Hepatocyte (in vitro differentiated cells): ENCODE measurements around the gene KRT7.

Experiments
- CTCF ChIP-seq: fragments of 200-600 bp; sonication (generic); IDR thresholded peaks from 2 replicates; pipeline ENCODE4 v1.5.1; 2016; ENCODE audit warnings: antibody characterized with exemption, mild to moderate bottlenecking; ENCODE audit not compliant: poor library complexity
- EZH2 ChIP-seq: fragments of 200-600 bp; sonication (generic); IDR thresholded peaks from 2 replicates; pipeline ENCODE4 v1.6.1; 2016; ENCODE audit warnings: antibody characterized with exemption, mild to moderate bottlenecking, borderline replicate concordance

DNA sequence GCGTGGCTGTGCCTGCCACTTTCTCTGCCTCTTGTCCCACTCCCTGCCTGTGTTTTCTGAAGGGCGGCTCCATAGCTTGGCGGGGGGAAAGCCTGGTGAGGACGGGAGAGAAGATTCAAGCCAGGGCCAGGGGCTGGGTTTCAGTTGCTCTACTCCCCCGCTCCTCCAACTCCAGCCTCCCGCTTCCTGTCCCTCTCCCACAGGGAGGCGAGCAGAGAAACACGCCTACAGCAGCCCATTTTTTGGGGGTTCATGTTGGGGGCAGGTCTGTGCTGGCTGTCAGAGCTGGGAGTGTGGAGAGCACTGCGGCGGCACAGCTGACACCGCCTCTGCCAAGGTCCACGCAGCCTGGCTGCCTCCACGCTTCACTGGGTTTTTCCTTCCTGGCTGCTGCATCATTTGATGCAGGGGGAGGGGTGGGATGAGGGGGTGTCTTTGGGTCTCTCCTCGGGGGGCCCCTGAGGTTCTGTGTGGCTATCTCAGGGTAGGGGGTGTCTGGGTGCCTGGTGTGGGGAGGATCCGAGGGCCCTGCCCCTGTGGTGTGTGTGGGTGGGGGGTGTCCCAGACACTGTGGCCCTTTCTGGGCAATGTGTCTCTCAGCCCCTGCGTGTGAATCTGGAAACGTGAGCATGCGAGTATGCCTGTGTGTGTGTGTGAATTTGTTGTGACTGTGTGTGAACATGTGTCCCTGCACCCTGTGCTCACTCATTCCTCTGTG is 30.5 kb upstream of the KRT7 start:
- TF ChIP-seq CTCF (no peak), EZH2 (no peak)
